ENCODE measurements around the gene PI16.

Gene PI16

GRCh38 chr6:36975231-36976006 lies 20.9 kb downstream of the PI16 start:
- Histone ChIP-seq H3K4me2 (ENCODE audit: insufficient read depth, low read length, poor library complexity, severe bottlenecking) (no peak overlapping the region), H2AK5ac (ENCODE audit: low read depth, low read length) (no peak overlapping the region), H3K36me3 (replicated peaks in 1 of 2; ENCODE audit: control insufficient read depth in 2 of 2, insufficient read depth in 2 of 2, low read length in 2 of 2) (peaks cover 63 to 96% of the 10 kb centered on the region in 2 donors), H2BK15ac (ENCODE audit: low read length) (no peak overlapping the region), H2BK12ac (ENCODE audit: low read length) (no peak overlapping the region), H3K27me3 (ENCODE audit: control insufficient read depth in 3 of 3, insufficient read depth in 3 of 3, low read depth in 1 of 3, low read length in 3 of 3) (no peaks in the 10 kb centered on the region), H3K18ac (ENCODE audit: low read length) (no peak overlapping the region), H4K91ac (ENCODE audit: low read depth, low read length, poor library complexity) (no peak overlapping the region), H3K23ac (ENCODE audit: low read depth, low read length, poor library complexity) (no peak overlapping the region), H3K4me1 (ENCODE audit: control insufficient read depth in 2 of 2, insufficient read depth in 1 of 2, low read depth in 1 of 2, low read length in 2 of 2) (no peaks in the 10 kb centered on the region), H3K4me3 (ENCODE audit: low read length in 2 of 2) (no peak overlapping the region), H3K27ac (replicated peaks; ENCODE audit: low read length) (no peak overlapping the region), H2AFZ (ENCODE audit: low read length) (no peak overlapping the region), H3K79me1 (ENCODE audit: low read depth, low read length) (peaks cover 4% of the 10 kb centered on the region), H3K9ac (ENCODE audit: low read depth, low read length, poor library complexity) (no peak overlapping the region), H4K8ac (ENCODE audit: low read depth, low read length) (no peak overlapping the region), H3K14ac (ENCODE audit: low read length) (no peak overlapping the region), H2BK5ac (ENCODE audit: low read length) (no peak overlapping the region), H2BK120ac (ENCODE audit: low read depth, low read length) (no peak overlapping the region), H3K9me3 (replicated peaks in 1 of 2; ENCODE audit: control insufficient read depth in 2 of 2, insufficient read depth in 1 of 2, low read depth in 1 of 2, low read length in 2 of 2) (no peaks in the 10 kb centered on the region), H3K4ac (ENCODE audit: low read length) (no peak overlapping the region)
- no CpG with 5 or more reads among the region's 7 CpGs for WGBS, 2 donors (ENCODE audit: extremely low coverage in 2 of 2, insufficient read length in 2 of 2, insufficient replicate concordance in 1 of 2)
- no peak for DNase-seq (ENCODE audit: low spot score)

GRCh38 chr6:36976007-36976264 lies 21.4 kb downstream of the PI16 start:
- H3K14ac ChIP-seq (ENCODE audit: low read length) = no peak overlapping the region

GRCh38 chr6:36976509-36976908 lies 22.0 kb downstream of the PI16 start:
- Histone ChIP-seq H2BK5ac (ENCODE audit: low read length) (peak overlapping the region; percentile 83), H3K27me3 (ENCODE audit: control insufficient read depth in 3 of 3, insufficient read depth in 3 of 3, low read depth in 1 of 3, low read length in 3 of 3) (no peaks in the 10 kb centered on the region), H3K4me2 (ENCODE audit: insufficient read depth, low read length, poor library complexity, severe bottlenecking) (no peak overlapping the region), H3K27ac (replicated peaks; ENCODE audit: low read length) (no peak overlapping the region), H3K23ac (ENCODE audit: low read depth, low read length, poor library complexity) (no peak overlapping the region), H3K9me3 (replicated peaks in 1 of 2; ENCODE audit: control insufficient read depth in 2 of 2, insufficient read depth in 1 of 2, low read depth in 1 of 2, low read length in 2 of 2) (no peaks in the 10 kb centered on the region), H2BK15ac (ENCODE audit: low read length) (no peak overlapping the region), H3K79me1 (ENCODE audit: low read depth, low read length) (peaks cover 10% of the 10 kb centered on the region), H3K14ac (ENCODE audit: low read length) (no peak overlapping the region), H2BK12ac (ENCODE audit: low read length) (no peak overlapping the region), H3K36me3 (replicated peaks in 1 of 2; ENCODE audit: control insufficient read depth in 2 of 2, insufficient read depth in 2 of 2, low read length in 2 of 2) (peaks cover 52 to 96% of the 10 kb centered on the region in 2 donors), H4K8ac (ENCODE audit: low read depth, low read length) (no peak overlapping the region), H2AFZ (ENCODE audit: low read length) (no peak overlapping the region), H3K4me3 (ENCODE audit: low read length in 2 of 2) (no peak overlapping the region), H3K9ac (ENCODE audit: low read depth, low read length, poor library complexity) (no peak overlapping the region), H3K4ac (ENCODE audit: low read length) (no peak overlapping the region), H3K18ac (ENCODE audit: low read length) (no peak overlapping the region), H4K91ac (ENCODE audit: low read depth, low read length, poor library complexity) (no peak overlapping the region), H3K4me1 (ENCODE audit: control insufficient read depth in 2 of 2, insufficient read depth in 1 of 2, low read depth in 1 of 2, low read length in 2 of 2) (peaks cover 3 to 9% of the 10 kb centered on the region in 2 donors), H2BK120ac (ENCODE audit: low read depth, low read length) (no peak overlapping the region), H2AK5ac (ENCODE audit: low read depth, low read length) (no peak overlapping the region)
- no CpG with 5 or more reads among the region's 7 CpGs for WGBS, 2 donors (ENCODE audit: extremely low coverage in 2 of 2, insufficient read length in 2 of 2, insufficient replicate concordance in 1 of 2)
- DNase-seq (ENCODE audit: low spot score) = no peak

More at GRCh38 chr6:36976007-36976264, 21.4 kb downstream of the PI16 start:
- Histone ChIP-seq H3K27me3 (ENCODE audit: control insufficient read depth in 3 of 3, insufficient read depth in 3 of 3, low read depth in 1 of 3, low read length in 3 of 3) (no peaks in the 10 kb centered on the region), H3K4me1 (ENCODE audit: control insufficient read depth in 2 of 2, insufficient read depth in 1 of 2, low read depth in 1 of 2, low read length in 2 of 2) (peaks cover 0 to 4% of the 10 kb centered on the region in 2 donors), H2AK5ac (ENCODE audit: low read depth, low read length) (no peak overlapping the region), H2BK120ac (ENCODE audit: low read depth, low read length) (no peak overlapping the region), H3K36me3 (replicated peaks in 1 of 2; ENCODE audit: control insufficient read depth in 2 of 2, insufficient read depth in 2 of 2, low read length in 2 of 2) (peaks cover 58 to 96% of the 10 kb centered on the region in 2 donors), H2BK15ac (ENCODE audit: low read length) (no peak overlapping the region), H3K4me2 (ENCODE audit: insufficient read depth, low read length, poor library complexity, severe bottlenecking) (no peak overlapping the region), H4K8ac (ENCODE audit: low read depth, low read length) (no peak overlapping the region), H4K91ac (ENCODE audit: low read depth, low read length, poor library complexity) (no peak overlapping the region), H2BK12ac (ENCODE audit: low read length) (no peak overlapping the region), H3K9me3 (replicated peaks in 1 of 2; ENCODE audit: control insufficient read depth in 2 of 2, insufficient read depth in 1 of 2, low read depth in 1 of 2, low read length in 2 of 2) (no peaks in the 10 kb centered on the region), H3K18ac (ENCODE audit: low read length) (no peak overlapping the region), H3K4me3 (ENCODE audit: low read length in 2 of 2) (no peak overlapping the region), H3K23ac (ENCODE audit: low read depth, low read length, poor library complexity) (no peak overlapping the region), H3K4ac (ENCODE audit: low read length) (no peak overlapping the region), H3K9ac (ENCODE audit: low read depth, low read length, poor library complexity) (no peak overlapping the region), H2BK5ac (ENCODE audit: low read length) (no peak overlapping the region), H2AFZ (ENCODE audit: low read length) (no peak overlapping the region), H3K27ac (replicated peaks; ENCODE audit: low read length) (no peak overlapping the region), H3K79me1 (ENCODE audit: low read depth, low read length) (peaks cover 6% of the 10 kb centered on the region)
- no peak for DNase-seq (ENCODE audit: low spot score)
- WGBS, 2 donors (ENCODE audit: extremely low coverage in 2 of 2, insufficient read length in 2 of 2, insufficient replicate concordance in 1 of 2) = no CpG with 5 or more reads among the region's 4 CpGs

- Histone ChIP-seq H3K27me3 (ENCODE audit: control insufficient read depth in 3 of 3, insufficient read depth in 3 of 3, low read depth in 1 of 3, low read length in 3 of 3) (no peaks in the 10 kb centered on the region), H3K4me2 (ENCODE audit: insufficient read depth, low read length, poor library complexity, severe bottlenecking) (no peak overlapping the region), H3K4me1 (ENCODE audit: control insufficient read depth in 2 of 2, insufficient read depth in 1 of 2, low read depth in 1 of 2, low read length in 2 of 2) (peaks cover 3 to 10% of the 10 kb centered on the region in 2 donors), H2BK15ac (ENCODE audit: low read length) (no peak overlapping the region), H3K23ac (ENCODE audit: low read depth, low read length, poor library complexity) (no peak overlapping the region), H3K9me3 (replicated peaks in 1 of 2; ENCODE audit: control insufficient read depth in 2 of 2, insufficient read depth in 1 of 2, low read depth in 1 of 2, low read length in 2 of 2) (no peaks in the 10 kb centered on the region), H3K4ac (ENCODE audit: low read length) (no peak overlapping the region), H2BK12ac (ENCODE audit: low read length) (no peak overlapping the region), H3K4me3 (ENCODE audit: low read length in 2 of 2) (no peak overlapping the region), H2BK5ac (ENCODE audit: low read length) (no peak overlapping the region), H3K79me1 (ENCODE audit: low read depth, low read length) (peaks cover 11% of the 10 kb centered on the region), H2AK5ac (ENCODE audit: low read depth, low read length) (no peak overlapping the region), H3K18ac (ENCODE audit: low read length) (no peak overlapping the region), H3K9ac (ENCODE audit: low read depth, low read length, poor library complexity) (no peak overlapping the region), H3K27ac (replicated peaks; ENCODE audit: low read length) (no peak overlapping the region), H4K91ac (ENCODE audit: low read depth, low read length, poor library complexity) (no peak overlapping the region), H3K14ac (ENCODE audit: low read length) (no peak overlapping the region), H4K8ac (ENCODE audit: low read depth, low read length) (no peak overlapping the region), H3K36me3 (replicated peaks in 1 of 2; ENCODE audit: control insufficient read depth in 2 of 2, insufficient read depth in 2 of 2, low read length in 2 of 2) (peaks cover 49 to 96% of the 10 kb centered on the region in 2 donors), H2BK120ac (ENCODE audit: low read depth, low read length) (no peak overlapping the region), H2AFZ (ENCODE audit: low read length) (no peak overlapping the region)
- no peak for DNase-seq (ENCODE audit: low spot score)
- no CpG with 5 or more reads among the region's 6 CpGs for WGBS, 2 donors (ENCODE audit: extremely low coverage in 2 of 2, insufficient read length in 2 of 2, insufficient replicate concordance in 1 of 2)
Observed at GRCh38 chr6:36976931-36977330, 22.4 kb downstream of the PI16 start.

Measured in neuronal stem cell (in vitro differentiated cells).